Nephron (organoid): ENCODE data around the gene SCAF11.
"Not testable (repeated sequence)": the region's sequence is repeated elsewhere in the genome, so short reads cannot be mapped to it uniquely, and the experiment has no call there.

ENCODE experiments used
- H3K27ac Mint-ChIP-seq, 3 experiments: 2 replicates each; pipeline ENCODE4 v1.8.0; 2020; ENCODE audit warnings: mixed read lengths in 3 of 3, mild to moderate bottlenecking in 2 of 3, moderate library complexity in 1 of 3
- H3K27me3 Mint-ChIP-seq: 2 replicates; pipeline ENCODE4 v1.8.0; 2021; ENCODE audit warnings: low read depth, mild to moderate bottlenecking, moderate library complexity, mixed read lengths
- H3K36me3 Mint-ChIP-seq: 2 replicates; pipeline ENCODE4 v1.8.0; 2020; ENCODE audit warnings: low read depth, mixed read lengths
- H3K4me1 Mint-ChIP-seq: 2 replicates; pipeline ENCODE4 v1.8.0; 2020; ENCODE audit warnings: mixed read lengths
- H3K4me3 Mint-ChIP-seq, 3 experiments: 2 replicates each; pipeline ENCODE4 v1.8.0; 2020; ENCODE audit warnings: mild to moderate bottlenecking in 3 of 3, mixed read lengths in 3 of 3, moderate library complexity in 2 of 3
- H3K9me3 Mint-ChIP-seq: 2 replicates; pipeline ENCODE4 v1.8.0; 2020; ENCODE audit warnings: mixed read lengths
- CTCF ChIP-seq, 3 experiments: fragments of 200-600 bp; sonication (generic); IDR thresholded peaks; one replicate each; pipeline ENCODE4 v1.5.0; 2021; ENCODE audit warnings: antibody characterized with exemption in 3 of 3; ENCODE audit not compliant: unreplicated experiment in 3 of 3

The SCAF11 gene

GRCh38 chr12:46005823-46006222 lies 15.4 kb upstream of the SCAF11 start:
- peaks cover 5% of the 10 kb centered on the region for H3K27me3 Mint-ChIP-seq
- H3K9me3 Mint-ChIP-seq = peaks cover 7% of the 10 kb centered on the region
- H3K4me3 Mint-ChIP-seq = no peak overlapping the region
- H3K4me1 Mint-ChIP-seq = no peaks in the 10 kb centered on the region
- no peak for TF ChIP-seq CTCF (IDR thresholded peaks at IDR 0.05; ENCODE audit: unreplicated experiment in 3 of 3)
- H3K36me3 Mint-ChIP-seq = peaks cover 3% of the 10 kb centered on the region
- H3K27ac Mint-ChIP-seq = no peak overlapping the region

- H3K4me1 Mint-ChIP-seq = no peaks in the 10 kb centered on the region
- H3K27me3 Mint-ChIP-seq = peaks cover 5% of the 10 kb centered on the region
- H3K36me3 Mint-ChIP-seq = peaks cover 3% of the 10 kb centered on the region
- H3K27ac Mint-ChIP-seq = no peak overlapping the region
- peak in 2 of 3 experiments; percentile 7 to 25 for TF ChIP-seq CTCF (IDR thresholded peaks at IDR 0.05; ENCODE audit: unreplicated experiment in 3 of 3)
- peaks cover 7% of the 10 kb centered on the region for H3K9me3 Mint-ChIP-seq
- H3K4me3 Mint-ChIP-seq = no peak overlapping the region
These were observed 14.9 kb upstream of the SCAF11 start for GRCh38 chr12:46005151-46005797.

- Mint-ChIP-seq H3K36me3 (peaks cover 3% of the 10 kb centered on the region), H3K27me3 (peaks cover 5% of the 10 kb centered on the region), H3K4me1 (no peaks in the 10 kb centered on the region), H3K9me3 (peaks cover 7% of the 10 kb centered on the region), H3K4me3 (no peak overlapping the region), H3K27ac (no peak overlapping the region)
- no peak for TF ChIP-seq CTCF (IDR thresholded peaks at IDR 0.05; ENCODE audit: unreplicated experiment in 3 of 3)
These were observed 14.3 kb upstream of the SCAF11 start for GRCh38 chr12:46004715-46005114.

- not testable (repeated sequence) for H3K4me1 Mint-ChIP-seq, H3K27ac Mint-ChIP-seq, H3K4me3 Mint-ChIP-seq
These were observed 9.7 kb upstream of the SCAF11 start for GRCh38 chr12:46000076-46000475.

DNA sequence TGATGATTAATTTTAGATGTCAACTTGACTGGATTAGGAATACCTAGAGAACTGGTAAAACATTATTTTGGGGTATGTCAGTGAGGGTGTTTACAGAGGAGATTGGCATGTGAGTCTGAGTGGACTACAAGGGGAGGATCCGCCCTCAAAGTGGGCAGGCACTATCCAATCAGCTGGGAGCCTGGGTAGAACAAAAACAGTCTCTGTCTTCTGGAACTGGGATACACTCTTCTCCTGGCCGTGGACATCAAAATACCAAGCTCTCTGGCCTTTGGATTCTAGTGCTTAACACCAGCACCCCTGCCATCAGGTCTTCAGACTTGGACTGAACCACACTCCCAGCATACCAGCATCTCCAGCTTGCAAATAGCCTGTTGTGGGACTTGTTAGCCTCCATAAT lies 4.4 kb upstream of the SCAF11 start:
- H3K27me3 Mint-ChIP-seq = no peaks in the 10 kb centered on the region
- no peak overlapping the region for H3K27ac Mint-ChIP-seq
- H3K9me3 Mint-ChIP-seq = no peaks in the 10 kb centered on the region
- no peaks in the 10 kb centered on the region for H3K36me3 Mint-ChIP-seq
- TF ChIP-seq CTCF (IDR thresholded peaks at IDR 0.05; ENCODE audit: unreplicated experiment in 3 of 3) = no peak
- H3K4me3 Mint-ChIP-seq = no peak overlapping the region
- peaks cover 15% of the 10 kb centered on the region for H3K4me1 Mint-ChIP-seq

More at GRCh38 chr12:46000076-46000475, 9.7 kb upstream of the SCAF11 start:
- H3K9me3 Mint-ChIP-seq, H3K27me3 Mint-ChIP-seq, H3K36me3 Mint-ChIP-seq: not testable (repeated sequence)

- Mint-ChIP-seq H3K4me3 (peak overlapping the region; percentile 90 to 96 (median 91)), H3K36me3 (peaks cover 4% of the 10 kb centered on the region), H3K9me3 (no peaks in the 10 kb centered on the region), H3K4me1 (peaks cover 44% of the 10 kb centered on the region), H3K27ac (peak overlapping the region; percentile 99 to 100 (median 99)), H3K27me3 (no peaks in the 10 kb centered on the region)
- TF ChIP-seq CTCF (IDR thresholded peaks at IDR 0.05; ENCODE audit: unreplicated experiment in 3 of 3) = no peak
These were observed 1.2 kb upstream of the SCAF11 start for GRCh38 chr12:45991284-45992249.
